WTC11 (cell line): ENCODE results near the gene EYA2.

ENCODE experiments used
- CREB1 ChIP-seq: sonication (generic); formaldehyde crosslinking; IDR thresholded peaks from 2 replicates; pipeline ENCODE4 v1.8.0; 2023; ENCODE audit warnings: mild to moderate bottlenecking, missing genetic modification reagents
- CTCF ChIP-seq: fragments of 200-600 bp; IDR thresholded peaks from 2 replicates; pipeline ENCODE4 v1.8.0; 2022; ENCODE audit warnings: antibody characterized with exemption
- E2F1 ChIP-seq: sonication (generic); formaldehyde crosslinking; IDR thresholded peaks from 2 replicates; pipeline ENCODE4 v1.8.0; 2022; ENCODE audit warnings: mild to moderate bottlenecking, missing genetic modification reagents
- E2F4 ChIP-seq: sonication (generic); formaldehyde crosslinking; IDR thresholded peaks from 2 replicates; pipeline ENCODE4 v1.8.1; 2022; ENCODE audit warnings: low read depth, mild to moderate bottlenecking, moderate library complexity, missing genetic modification reagents, borderline replicate concordance
- ETV6 ChIP-seq: sonication (generic); formaldehyde crosslinking; IDR thresholded peaks from 2 replicates; pipeline ENCODE4 v1.8.1; 2022; ENCODE audit warnings: mild to moderate bottlenecking, missing genetic modification reagents
- JUN ChIP-seq: sonication (generic); formaldehyde crosslinking; IDR thresholded peaks from 2 replicates; pipeline ENCODE4 v1.8.0; 2023; ENCODE audit warnings: mild to moderate bottlenecking, missing genetic modification reagents
- KAT7 ChIP-seq: sonication (generic); formaldehyde crosslinking; IDR thresholded peaks from 2 replicates; pipeline ENCODE4 v1.8.1; 2023; ENCODE audit warnings: missing genetic modification reagents, mild to moderate bottlenecking, borderline replicate concordance
- ZMAT4 ChIP-seq: fragments of 250-450 bp; sonication (Bioruptor Pico); IDR thresholded peaks from 2 replicates; pipeline ENCODE4 v1.9.0; 2021; ENCODE audit warnings: mild to moderate bottlenecking
- ZNF263 ChIP-seq: sonication (generic); formaldehyde crosslinking; IDR thresholded peaks from 2 replicates; pipeline ENCODE4 v1.8.1; 2022; ENCODE audit warnings: low read depth, mild to moderate bottlenecking, moderate library complexity, missing genetic modification reagents

- no peak for TF ChIP-seq CTCF
- TF ChIP-seq E2F1 (CRISPR knock-in tag): no peak
- no peak for TF ChIP-seq E2F4 (CRISPR knock-in tag)
- no peak for TF ChIP-seq JUN (CRISPR knock-in tag)
- no peak for TF ChIP-seq ETV6 (CRISPR knock-in tag)
- no peak for TF ChIP-seq CREB1 (CRISPR knock-in tag)
- no peak for TF ChIP-seq ZNF263
- TF ChIP-seq KAT7: no peak
- no peak for TF ChIP-seq ZMAT4 (CRISPR knock-in tag)
These were observed 69.3 kb downstream of the EYA2 start for GRCh38 chr20:46963758-46964617.
